ENCODE results near the gene HORMAD1.

GRCh38 chr1:150688763-150689162 is 31.9 kb downstream of the HORMAD1 start:
- TF ChIP-seq CTCF (IDR thresholded peaks at IDR 0.05) (no peak), POLR2A (IDR thresholded peaks at IDR 0.05) (no peak)
